HG02610 (cell line): ENCODE data around the gene CORT.
"Not testable (repeated sequence)": the region's sequence is repeated elsewhere in the genome, so short reads cannot be mapped to it uniquely, and the experiment has no call there.

Experiments used
- ATAC-seq: cut with Tn5 transposase; IDR thresholded peaks from one replicate; pipeline ENCODE4 v1.9.1; 2021; ENCODE audit warnings: mild to moderate bottlenecking, moderate library complexity; ENCODE audit not compliant: unreplicated experiment

CORT gene, protein sequence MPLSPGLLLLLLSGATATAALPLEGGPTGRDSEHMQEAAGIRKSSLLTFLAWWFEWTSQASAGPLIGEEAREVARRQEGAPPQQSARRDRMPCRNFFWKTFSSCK

DNA sequence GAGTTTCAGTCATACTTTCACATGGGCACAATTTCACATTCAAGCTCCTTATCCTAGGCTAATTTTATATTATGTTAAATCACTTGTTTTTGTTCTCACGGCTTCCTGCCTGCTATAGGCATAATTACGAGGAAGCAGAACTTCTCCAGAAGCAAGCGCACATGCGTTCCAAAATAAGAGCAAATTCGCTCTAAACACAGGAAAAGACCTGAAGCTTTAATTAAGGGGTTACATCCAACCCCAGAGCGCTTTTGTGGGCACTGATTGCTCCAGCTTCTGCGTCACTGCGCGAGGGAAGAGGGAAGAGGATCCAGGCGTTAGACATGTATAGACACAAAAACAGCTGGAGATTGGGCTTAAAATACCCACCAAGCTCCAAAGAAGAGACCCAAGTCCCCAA, at the start of gene CORT:
Gene CORT, plus strand, starts transcription at position 281 of the 400 bp plus-strand sequence. CDS start 193 bp downstream, outside the sequence.
- no peak for ATAC-seq

DNA sequence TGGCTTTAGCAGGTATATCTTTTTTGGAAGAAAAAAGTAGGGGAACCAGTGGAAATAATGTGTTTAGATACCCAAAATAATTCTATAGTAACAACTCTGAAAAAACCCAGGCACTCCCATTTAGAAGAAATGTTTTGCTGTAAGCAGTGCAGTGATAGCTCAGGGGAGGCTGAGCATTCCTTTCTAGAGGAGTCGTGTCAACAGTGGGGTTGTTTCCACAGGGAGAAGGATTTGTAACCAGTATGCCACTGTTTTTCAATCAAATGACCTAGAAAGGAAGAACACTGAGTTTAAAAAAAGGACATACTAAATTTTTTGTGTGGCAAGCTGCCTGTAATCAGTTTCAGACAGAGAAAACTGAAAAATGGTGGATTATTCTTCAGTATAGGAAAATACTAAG, 48.5 kb upstream of the CORT start:
- no peak for ATAC-seq

DNA sequence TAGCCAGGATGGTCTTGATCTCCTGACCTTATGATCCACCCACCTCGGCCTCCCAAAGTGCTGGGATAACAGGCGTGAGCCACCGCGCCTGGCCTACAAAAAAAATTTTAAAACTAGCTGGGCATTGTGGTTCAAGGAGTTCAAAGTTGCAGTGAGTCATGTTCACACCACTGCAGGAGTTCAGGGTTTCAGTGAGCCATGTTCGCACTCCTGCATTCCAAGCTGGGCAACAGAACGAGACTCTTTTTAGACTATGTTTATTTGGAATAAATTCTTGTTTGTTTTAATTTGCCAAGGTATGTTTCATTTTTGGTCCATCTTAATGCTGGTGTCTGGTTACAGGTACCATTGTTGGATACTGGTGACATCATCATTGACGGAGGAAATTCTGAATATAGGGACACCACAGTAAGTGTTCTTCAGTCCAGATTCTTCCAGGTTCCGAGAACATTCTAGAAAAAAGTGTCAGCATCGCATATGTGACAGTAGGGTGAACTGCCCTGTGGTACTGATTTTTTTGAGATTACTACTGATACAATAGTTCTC, 47.0 kb upstream of the CORT start:
- no peak for ATAC-seq

DNA sequence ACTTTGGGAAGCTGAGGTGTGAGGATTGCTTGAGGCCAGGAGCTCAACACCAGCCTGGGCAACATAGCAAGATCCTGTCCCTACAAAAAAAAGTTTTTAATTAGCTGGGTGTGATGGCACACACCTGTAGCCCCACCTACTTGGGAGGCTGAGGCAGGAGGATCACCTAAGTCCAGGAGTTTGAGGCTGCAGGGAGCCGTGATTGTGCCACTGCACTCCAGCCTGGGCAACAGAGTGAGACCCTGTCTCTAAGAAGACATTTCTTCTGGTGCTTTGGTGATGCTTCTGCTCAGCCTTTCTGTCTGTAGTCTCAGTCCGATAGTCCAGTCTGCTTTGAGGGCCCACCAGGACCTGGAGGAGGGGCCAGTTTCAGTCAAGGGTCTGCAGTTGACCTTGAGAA, 42.6 kb upstream of the CORT start:
- ATAC-seq, result no peak

DNA sequence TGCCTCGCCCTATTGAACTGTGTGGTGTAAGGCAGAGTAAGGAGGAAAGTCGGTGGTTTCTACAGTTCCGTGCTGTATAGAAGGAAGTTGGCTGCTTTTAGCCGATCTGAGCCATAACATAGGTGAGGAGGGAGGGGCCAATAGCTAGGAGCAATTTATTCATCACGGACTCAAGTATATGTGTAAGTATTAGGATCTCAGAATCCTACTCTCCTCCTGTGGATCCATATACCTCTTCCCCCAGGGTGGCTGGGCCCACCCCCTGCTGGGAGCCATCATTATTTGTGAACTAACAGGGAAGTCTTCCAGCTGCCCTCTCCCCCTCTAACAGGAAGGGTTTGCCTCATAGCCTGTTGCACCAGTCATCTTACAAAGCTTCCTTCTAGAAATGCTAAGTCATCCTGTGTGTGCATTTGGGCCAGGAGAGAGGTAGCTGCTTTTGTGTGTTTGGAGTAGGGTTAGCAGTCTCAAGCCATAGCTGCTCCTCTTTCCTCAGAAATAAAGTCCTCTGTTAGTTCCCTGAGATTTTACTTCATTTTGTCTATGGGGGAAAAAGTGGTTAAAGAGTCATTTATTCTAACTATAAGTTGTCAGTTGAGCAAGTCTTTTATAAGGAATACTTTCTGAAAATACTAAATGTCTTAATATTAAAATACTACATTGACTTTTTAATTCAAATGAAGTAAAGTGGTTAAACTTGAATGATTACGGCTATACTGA, 34.5 kb upstream of the CORT start:
- ATAC-seq, result no peak

DNA sequence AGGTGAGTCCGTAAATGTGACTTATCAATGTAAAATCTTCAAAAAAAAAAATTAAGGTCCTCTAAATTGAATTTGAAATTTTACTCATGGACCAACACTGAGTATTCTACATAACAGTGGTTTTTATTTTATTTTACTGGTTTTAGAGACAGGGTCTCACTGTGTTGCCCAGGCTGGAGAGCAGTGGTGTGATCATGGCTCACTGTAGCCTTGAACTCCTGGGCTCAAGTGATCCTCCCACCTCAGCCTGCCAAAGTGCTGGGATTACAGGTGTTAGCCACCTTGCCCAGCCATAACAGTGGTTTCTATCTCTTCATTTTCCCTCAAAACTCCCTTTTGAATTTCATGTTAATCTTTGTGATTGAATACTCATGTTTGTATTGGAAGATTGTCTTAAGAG, 33.9 kb upstream of the CORT start:
- ATAC-seq, result not testable (repeated sequence)

DNA sequence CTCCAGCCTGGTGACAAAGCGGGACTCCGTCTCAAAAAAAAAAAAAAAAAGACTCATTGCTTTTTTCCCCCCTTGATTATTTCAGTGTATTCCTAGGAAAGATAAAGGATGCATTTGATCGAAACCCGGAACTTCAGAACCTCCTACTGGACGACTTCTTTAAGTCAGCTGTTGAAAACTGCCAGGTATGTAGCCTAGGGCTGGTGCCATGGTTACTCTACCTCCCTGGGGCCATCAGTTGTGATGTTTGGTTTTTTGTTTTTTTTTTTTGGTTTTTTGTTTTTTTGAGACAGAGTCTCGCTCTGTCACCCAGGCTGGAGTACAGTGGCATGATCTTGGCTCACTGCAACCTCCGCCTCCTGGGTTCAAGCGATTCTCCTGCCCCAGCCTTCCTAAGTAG, 31.1 kb upstream of the CORT start:
- not testable (repeated sequence) for ATAC-seq

DNA sequence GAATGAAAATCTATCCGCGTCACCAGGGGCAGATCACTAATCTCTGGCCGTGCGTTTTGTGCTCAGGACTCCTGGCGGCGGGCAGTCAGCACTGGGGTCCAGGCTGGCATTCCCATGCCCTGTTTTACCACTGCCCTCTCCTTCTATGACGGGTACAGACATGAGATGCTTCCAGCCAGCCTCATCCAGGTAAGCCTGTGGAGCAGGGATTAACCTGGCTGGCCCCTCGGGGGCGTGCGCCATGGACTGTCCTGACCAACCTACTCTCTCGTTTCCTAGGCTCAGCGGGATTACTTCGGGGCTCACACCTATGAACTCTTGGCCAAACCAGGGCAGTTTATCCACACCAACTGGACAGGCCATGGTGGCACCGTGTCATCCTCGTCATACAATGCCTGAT, 30.5 kb upstream of the CORT start:
- no peak for ATAC-seq

DNA sequence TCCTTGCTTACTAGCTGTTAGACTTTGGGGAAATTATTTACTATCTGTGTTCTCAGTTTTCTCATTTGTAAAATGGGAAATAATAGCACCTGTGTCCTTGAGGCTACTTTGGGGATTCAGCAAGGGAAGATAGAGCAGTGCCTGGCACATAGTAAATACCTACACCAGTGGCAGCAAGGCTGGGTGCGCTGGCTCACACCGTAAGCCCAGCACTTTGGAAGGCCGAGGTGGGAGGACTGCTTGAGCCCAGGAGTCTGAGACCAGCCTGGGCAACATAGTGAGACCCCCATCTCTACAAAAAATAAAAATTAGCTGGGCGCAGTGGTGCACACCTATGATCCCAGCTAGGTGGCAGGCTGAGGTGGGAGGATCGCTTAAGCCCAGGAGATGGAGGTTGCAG, 28.2 kb upstream of the CORT start:
- no peak for ATAC-seq

DNA sequence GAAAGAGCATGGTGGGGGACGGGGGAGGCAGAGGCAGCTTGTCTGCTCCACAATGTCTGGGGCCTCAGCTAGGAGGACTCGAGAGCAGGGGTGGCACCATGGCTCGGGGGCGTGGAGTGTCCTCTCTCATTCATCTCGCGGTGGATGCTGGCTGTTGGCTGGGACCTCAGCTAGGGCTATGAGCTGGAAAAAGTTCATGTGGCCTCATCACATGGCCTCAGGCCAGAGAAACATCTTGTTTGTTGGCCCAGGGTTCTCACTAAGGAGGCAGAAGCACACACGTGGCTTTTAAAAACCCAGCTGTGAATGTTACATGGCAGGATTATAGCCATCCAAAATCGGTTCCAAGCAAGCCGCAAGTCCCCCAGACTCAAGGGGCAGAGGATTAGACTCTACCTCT, 25.8 kb upstream of the CORT start:
- ATAC-seq, result no peak

DNA sequence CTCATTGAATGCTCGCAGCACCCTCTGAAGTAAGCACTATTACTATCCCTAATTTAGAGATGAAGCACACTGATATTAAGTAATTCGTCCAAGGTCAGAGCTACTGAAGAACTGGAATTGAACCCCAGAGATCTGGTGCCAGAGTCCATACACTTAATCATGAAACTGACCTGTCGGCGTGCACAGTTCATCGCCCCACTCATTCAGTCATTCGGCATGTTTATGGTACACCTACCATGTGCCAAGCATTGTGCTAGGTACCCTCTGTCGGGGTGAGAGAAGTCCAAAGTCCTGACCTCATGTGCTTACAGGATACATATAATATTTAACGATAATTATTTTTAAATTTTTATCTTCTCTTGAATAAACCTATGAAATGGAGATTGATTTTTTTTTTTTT, 25.2 kb upstream of the CORT start:
- no peak for ATAC-seq

DNA sequence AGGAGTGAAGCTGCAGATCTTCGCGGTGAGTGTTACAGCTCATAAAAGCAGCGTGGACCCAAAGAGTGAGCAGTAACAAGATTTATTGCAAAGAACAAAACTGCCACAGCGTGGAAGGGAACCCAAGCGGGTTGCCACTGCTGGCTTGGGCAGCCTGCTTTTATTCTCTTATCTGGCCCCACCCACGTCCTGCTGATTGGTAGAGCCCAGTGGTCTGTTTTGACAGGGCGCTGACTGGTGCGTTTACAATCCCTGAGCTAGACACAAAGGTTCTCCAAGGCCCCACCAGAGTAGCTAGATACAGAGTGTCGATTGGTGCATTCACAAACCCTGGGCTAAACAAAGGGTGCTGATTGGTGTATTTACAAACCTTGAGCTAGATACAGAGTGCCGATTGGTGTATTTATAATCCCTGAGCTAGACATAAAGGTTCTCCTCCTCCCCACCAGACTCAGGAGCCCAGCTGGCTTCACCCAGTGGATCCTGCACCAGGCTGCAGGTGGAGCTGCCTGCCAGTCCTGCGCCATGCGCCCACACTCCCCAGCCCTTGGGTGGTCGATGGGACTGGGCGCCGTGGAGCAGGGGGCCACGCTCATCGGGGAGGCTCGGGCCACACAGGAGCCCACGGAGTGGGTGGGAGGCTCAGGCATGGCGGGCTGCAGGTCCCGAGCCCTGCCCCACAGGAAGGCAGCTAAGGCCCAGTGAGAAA, 23.9 kb upstream of the CORT start:
- ATAC-seq, result not testable (repeated sequence)

DNA sequence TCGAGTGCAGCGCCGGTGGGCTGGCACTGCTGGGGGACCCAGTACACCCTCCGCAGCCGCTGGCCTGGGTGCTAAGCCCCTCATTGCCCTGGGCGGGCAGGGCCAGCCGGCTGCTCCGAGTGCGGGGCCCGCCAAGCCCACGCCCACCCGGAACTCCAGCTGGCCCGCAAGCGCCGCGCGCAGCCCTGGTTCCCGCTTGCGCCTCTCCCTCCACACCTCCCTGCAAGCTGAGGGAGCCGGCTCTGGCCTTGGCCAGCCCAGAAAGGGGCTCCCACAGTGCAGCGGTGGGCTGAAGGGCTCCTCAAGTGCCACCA, 23.3 kb upstream of the CORT start:
- ATAC-seq, result not testable (repeated sequence)

DNA sequence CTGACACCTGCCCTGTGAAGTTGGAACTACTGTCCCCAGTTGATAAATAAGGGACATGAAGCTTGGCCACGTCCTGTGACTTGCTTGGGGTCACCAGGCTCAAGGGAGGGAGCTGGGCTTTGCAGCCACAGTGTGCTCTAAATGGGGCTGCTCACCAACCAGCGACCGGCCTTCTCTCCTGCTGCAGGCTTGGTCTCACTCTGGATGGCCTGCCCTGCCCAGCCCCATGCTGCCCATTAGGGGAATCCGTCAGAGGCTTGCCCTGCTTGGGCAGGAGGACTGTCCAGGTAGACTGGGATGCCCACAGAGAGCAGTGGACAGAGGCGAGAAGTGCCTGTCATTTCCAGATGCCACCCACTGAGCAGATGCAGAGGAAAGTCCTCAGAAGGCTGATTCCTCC, 20.8 kb upstream of the CORT start:
- ATAC-seq, result no peak

DNA sequence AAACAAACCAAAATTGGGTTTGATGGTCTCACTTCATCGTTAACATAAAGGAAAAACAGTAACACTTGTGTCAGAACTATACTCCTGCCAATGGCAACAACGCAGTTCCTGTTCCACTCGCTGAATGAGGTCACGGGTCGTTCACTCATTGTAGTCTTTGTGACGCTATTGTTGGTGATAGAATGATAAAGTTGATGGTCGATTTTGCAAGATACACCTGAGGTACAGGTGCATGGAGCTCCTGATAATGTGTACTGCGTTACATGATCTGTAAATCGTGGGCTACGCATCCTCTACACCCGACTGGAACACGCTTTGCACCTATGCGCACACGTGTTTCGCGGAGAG, 20.0 kb upstream of the CORT start:
- ATAC-seq, result no peak

DNA sequence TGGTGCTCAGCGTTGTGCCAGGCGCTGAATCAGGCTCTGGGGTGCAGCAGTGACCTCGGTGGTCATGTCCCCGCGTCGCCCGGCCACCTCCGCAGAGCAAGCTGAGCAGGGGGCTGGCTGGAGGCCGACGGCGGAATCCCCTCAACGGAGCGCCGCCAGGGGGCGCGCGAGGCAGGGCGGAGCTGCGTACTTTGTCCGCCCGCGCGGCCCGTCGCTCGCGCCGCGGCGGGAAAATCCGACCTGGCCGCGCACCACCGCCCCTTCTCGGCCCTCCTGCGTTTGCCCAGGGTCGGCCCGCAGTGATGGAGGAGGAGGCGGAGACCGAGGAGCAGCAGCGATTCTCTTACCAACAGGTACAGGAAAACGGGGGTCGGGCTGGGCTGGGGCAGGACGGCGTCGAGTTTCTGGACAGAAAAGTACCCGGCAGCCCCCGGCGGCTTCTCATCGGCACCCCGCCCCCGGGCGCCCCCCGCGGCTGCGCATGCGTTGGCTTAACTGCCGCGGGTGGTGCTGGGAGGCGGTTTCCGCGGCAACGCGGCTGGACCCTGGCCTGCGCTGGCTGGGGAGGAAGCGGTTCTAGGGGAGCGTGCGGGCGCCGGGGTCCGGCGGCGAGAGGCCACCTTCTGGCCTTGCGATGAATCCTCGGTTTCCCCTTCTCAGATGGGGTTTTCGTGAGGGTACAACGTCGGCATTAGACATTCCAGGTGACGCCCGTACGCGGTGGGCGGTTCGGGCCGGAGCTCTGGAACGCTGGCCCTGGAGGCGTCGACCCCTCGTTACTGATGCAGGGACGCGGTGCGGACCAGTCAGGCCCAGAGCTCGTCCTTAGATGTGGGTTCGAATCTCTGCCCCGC, 19.4 kb upstream of the CORT start, which contains the start of gene CENPS:
Gene CENPS, plus strand, starts transcription at position 218 of the 854 bp plus-strand sequence. Its CDS starts 85 bp downstream, at position 303.
- peak; percentile 74 for ATAC-seq

DNA sequence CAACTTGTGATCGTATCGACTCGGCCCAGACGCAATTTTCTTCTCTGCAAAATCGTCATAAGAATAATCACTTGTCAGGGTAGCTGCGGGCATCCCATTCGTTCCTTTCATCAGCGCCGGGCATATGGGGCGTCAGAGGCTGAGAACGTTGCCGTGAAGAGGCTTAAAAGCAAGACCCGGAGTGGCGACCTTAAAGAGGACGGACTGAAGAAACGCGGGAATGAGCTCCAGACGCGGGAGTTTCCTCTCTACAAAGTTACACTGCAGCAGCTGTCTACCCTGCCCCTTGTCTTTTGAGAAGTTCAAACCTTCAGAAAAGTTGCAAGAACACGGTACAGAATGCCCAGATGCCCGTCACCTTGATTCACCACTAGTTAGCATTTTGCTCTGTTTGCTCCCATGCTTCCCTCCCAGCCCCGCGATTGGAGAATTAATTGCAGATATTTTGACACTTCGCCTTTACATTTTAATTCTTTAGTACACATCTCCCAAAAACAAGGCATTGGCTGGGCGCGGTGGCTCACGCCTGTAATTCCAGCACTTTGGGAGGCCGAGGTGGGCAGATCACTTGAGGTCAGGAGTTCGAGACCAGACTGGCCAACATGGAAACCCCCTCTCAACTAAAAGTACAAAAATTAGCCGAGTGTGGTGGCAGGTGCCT, 18.6 kb upstream of the CORT start:
- no peak for ATAC-seq

DNA sequence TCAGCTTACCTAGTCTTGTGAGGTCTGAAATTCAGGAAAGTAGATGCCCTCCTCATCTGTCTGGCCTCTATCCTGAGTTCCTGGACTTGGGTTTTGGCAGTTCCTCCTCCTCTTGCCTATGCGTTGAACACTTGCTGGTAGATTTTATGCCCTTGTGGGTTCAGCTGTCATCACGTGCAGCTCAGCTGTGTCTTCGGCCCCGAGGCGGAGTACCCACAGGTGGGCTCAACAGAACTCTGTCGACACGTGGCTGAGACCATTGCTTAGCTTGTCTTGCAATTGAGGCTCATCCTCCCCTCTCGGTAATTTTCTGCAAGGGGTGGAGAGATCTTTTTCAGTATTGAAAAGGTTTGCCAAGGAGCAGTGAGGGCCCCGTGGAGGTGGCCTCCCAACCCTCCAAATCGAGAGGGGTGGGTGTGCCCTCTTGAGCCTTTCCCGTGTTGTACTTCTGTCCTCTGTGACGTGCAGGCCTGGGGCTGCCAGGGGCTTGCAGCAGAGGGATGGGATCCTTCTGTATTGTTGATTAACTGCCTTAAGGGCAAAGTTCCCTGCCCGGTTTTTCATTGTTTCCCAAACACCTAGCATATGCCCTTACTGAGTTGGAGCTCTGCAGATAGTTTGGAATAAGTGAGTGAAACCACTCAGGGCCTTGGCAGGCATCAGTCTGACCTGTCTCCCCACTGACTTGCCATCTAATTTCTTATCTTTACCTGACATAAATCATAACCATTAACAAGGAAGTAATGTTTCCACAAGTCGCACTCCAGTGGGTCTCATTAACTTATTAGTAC, 16.7 kb upstream of the CORT start:
- ATAC-seq, result no peak

DNA sequence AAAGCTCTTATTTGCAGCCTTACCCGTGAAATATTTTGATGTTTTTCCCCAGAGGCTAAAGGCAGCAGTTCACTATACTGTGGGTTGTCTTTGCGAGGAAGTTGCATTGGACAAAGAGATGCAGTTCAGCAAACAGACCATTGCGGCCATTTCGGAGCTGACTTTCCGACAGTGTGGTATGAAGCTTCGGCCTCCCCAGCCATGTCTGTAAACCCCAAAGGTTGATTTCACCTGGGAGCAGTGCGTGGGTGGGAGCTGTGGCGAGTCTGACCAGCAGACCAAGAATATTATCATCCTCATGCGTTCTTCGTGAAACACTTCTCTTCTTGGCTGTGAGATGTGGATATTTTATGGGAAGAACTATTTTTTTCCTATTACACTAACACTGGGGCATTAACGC, 16.0 kb upstream of the CORT start:
- no peak for ATAC-seq

DNA sequence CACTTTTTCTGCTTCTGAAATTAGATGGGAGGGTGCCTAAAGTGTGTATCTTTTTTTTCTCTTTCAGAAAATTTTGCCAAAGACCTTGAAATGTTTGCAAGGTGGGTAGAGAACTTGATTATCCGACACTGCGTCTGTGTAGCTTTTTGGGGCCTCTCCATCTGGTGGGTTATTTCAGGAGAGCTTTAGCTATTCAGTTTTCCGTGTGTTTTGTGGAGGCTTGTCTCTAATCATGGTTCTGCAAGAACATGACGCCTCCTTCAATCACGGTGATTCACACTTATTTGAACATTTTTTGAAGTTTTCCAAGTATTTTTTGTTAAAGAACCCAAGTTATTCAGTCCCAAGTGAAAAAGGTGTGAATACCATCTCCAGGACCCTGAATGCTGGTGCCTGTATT, 15.2 kb upstream of the CORT start:
- ATAC-seq, result no peak
